Left ventricle myocardium inferior (tissue), 1 donor: Measurements from ENCODE around the gene CSTA. TPM values are rescaled to one million over a fixed set of nuclear protein-coding genes. Genes with fewer than 3 reads are reported as not detected.

ENCODE experiments used
- DNase-seq: peaks from one replicate; pipeline ENCODE4 v3.0.0-alpha.2; 2020
- H3K27ac ChIP-seq: fragments of 200-600 bp; replicated peaks from 2 replicates; pipeline ENCODE4 v1.8.0; 2021
- H3K27me3 ChIP-seq: fragments of 200-600 bp; 2 replicates; pipeline ENCODE4 v1.8.0; 2021; ENCODE audit warnings: low read depth
- H3K36me3 ChIP-seq: fragments of 200-600 bp; 2 replicates; pipeline ENCODE4 v1.8.0; 2021
- H3K4me1 ChIP-seq: fragments of 200-600 bp; 2 replicates; pipeline ENCODE4 v1.8.0; 2021
- H3K4me3 ChIP-seq: fragments of 200-600 bp; 2 replicates; pipeline ENCODE4 v1.8.0; 2021; ENCODE audit warnings: mild to moderate bottlenecking, moderate library complexity
- H3K9me3 ChIP-seq: fragments of 200-600 bp; replicated peaks from 2 replicates; pipeline ENCODE4 v1.8.0; 2021
- intact Hi-C: fragments of 100-400 bp; cut with micrococcal nuclease; formaldehyde crosslinking; loops from one replicate; pipeline ENCODE4 v1.11.0; 2022
- total RNA-seq: library from RNA; stranded (reverse); fragmentation: NEBNext Ultra II Directional; extraction: Animal tissue kit (Norgen Biotek cat#: 25700); gene quantifications from one replicate; pipeline ENCODE4 v1.2.1, GENCODE V29; 2021
- TF ChIP-seq, protein P1 (sequence below): fragments of 200-600 bp; IDR thresholded peaks from 2 replicates; pipeline ENCODE4 v1.8.0; 2021; ENCODE audit warnings: antibody characterized with exemption, mild to moderate bottlenecking, borderline replicate concordance
- donor health status: DM: no; HTN: yes; CAD: no; lungs with severe emphysema.

The CSTA gene
- total RNA-seq, 1 donor from 2014 or later: 0.74 TPM

GRCh38 chr3:122342803-122343202, 17.8 kb downstream of the CSTA start:
- DNase-seq: no peak
- no peaks in the 10 kb centered on the region for H3K27me3 ChIP-seq
- H3K4me3 ChIP-seq: no peak overlapping the region
- H3K27ac ChIP-seq: no peak overlapping the region
- H3K4me1 ChIP-seq: no peaks in the 10 kb centered on the region
- TF ChIP-seq, protein P1, sequence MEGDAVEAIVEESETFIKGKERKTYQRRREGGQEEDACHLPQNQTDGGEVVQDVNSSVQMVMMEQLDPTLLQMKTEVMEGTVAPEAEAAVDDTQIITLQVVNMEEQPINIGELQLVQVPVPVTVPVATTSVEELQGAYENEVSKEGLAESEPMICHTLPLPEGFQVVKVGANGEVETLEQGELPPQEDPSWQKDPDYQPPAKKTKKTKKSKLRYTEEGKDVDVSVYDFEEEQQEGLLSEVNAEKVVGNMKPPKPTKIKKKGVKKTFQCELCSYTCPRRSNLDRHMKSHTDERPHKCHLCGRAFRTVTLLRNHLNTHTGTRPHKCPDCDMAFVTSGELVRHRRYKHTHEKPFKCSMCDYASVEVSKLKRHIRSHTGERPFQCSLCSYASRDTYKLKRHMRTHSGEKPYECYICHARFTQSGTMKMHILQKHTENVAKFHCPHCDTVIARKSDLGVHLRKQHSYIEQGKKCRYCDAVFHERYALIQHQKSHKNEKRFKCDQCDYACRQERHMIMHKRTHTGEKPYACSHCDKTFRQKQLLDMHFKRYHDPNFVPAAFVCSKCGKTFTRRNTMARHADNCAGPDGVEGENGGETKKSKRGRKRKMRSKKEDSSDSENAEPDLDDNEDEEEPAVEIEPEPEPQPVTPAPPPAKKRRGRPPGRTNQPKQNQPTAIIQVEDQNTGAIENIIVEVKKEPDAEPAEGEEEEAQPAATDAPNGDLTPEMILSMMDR: no peak
- H3K9me3 ChIP-seq: no peaks in the 10 kb centered on the region
- intact Hi-C loops: no loop called here
- no peaks in the 10 kb centered on the region for H3K36me3 ChIP-seq

- Histone ChIP-seq H3K36me3 (no peaks in the 10 kb centered on the region), H3K4me1 (no peaks in the 10 kb centered on the region), H3K9me3 (no peaks in the 10 kb centered on the region), H3K27ac (no peak overlapping the region), H3K27me3 (no peaks in the 10 kb centered on the region), H3K4me3 (no peak overlapping the region)
- no peak for DNase-seq
- TF ChIP-seq, protein P1: no peak
- intact Hi-C loops: no loop called here
These were observed 18.6 kb downstream of the CSTA start for GRCh38 chr3:122343654-122344053.

GRCh38 chr3:122349171-122349570, 24.1 kb downstream of the CSTA start:
- TF ChIP-seq, protein P1: no peak
- H3K9me3 ChIP-seq: no peaks in the 10 kb centered on the region
- no peak overlapping the region for H3K27ac ChIP-seq
- no peak for DNase-seq
- H3K36me3 ChIP-seq: no peaks in the 10 kb centered on the region
- no peak overlapping the region for H3K4me3 ChIP-seq
- no peaks in the 10 kb centered on the region for H3K4me1 ChIP-seq
- intact Hi-C loops: no loop called here
- H3K27me3 ChIP-seq: no peaks in the 10 kb centered on the region

DNA sequence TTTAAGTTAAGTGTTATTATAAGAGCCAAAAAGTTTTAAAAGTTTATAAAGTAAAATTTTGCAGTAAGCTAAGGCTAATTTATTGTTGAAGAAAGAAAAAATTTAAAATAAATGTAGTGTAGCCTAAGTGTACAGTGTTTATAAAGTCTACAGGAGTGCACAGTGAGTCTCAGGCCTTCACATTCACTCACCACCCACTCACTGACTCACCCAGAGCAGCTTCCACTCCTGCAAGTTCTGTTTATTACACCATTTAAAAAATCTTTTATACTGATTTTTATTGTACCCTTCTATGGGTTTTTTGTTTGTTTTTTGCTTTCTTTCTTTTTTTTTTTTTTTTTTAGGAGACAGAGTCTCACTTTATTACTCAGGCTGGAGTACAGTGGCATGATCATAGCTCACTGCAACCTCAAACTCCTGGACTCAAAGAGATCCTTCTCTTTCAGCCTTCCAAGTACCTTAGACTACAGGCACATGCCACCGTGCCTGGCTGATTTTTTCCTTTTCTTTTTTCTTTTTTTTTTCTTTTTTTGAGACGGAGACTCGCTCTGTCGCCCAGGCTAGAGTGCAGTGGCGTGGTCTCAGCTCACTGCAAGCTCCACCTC, 25.9 kb downstream of the CSTA start:
- intact Hi-C loops: no loop called here
- Histone ChIP-seq H3K9me3 (no peaks in the 10 kb centered on the region), H3K4me1 (no peaks in the 10 kb centered on the region), H3K36me3 (no peaks in the 10 kb centered on the region), H3K27ac (no peak overlapping the region), H3K4me3 (no peak overlapping the region), H3K27me3 (no peaks in the 10 kb centered on the region)
- no peak for DNase-seq
- TF ChIP-seq, protein P1: no peak

DNA sequence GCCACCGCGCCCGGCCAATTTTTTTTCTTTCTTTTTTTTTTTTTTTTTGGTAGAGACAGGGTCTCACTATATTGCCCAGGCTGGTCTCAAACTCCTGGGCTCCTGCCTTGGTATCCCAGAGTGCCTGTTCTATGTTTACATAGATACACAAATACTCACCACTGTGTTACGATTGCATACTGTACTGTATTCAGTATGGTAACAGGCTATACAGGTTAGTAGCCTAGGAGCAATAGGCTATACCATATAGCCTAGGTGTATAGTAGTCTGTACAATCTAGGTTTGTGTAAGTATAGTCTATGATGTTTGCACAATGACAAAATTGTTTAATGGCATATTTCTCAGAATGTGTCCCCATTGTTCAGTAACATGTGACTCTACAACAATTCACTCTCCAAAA, 26.6 kb downstream of the CSTA start:
- TF ChIP-seq, protein P1: no peak
- Histone ChIP-seq H3K9me3 (no peaks in the 10 kb centered on the region), H3K4me1 (no peaks in the 10 kb centered on the region), H3K27me3 (no peaks in the 10 kb centered on the region), H3K4me3 (no peak overlapping the region), H3K27ac (no peak overlapping the region), H3K36me3 (no peaks in the 10 kb centered on the region)
- intact Hi-C loops: no loop called here
- DNase-seq: no peak
